Skeletal muscle satellite cell (primary cell): Measurements from ENCODE around the gene CD1D.
"Not testable (repeated sequence)": the region's sequence is repeated elsewhere in the genome, so short reads cannot be mapped to it uniquely, and the experiment has no call there.

Source experiments
- H3K27me3 ChIP-seq: 2 replicates; pipeline ENCODE4 v1.7.0; 2013; ENCODE audit warnings: low read length; ENCODE audit not compliant: control insufficient read depth, insufficient read depth
- H3K36me3 ChIP-seq: 2 replicates; pipeline ENCODE4 v1.7.0; 2013; ENCODE audit warnings: mild to moderate bottlenecking, control low read depth, low read length; ENCODE audit not compliant: insufficient read depth
- H3K4me1 ChIP-seq: 2 replicates; pipeline ENCODE4 v1.7.0; 2013; ENCODE audit warnings: low read length; ENCODE audit not compliant: control insufficient read depth, insufficient read depth
- H3K4me2 ChIP-seq: 2 replicates; pipeline ENCODE4 v1.7.0; 2013; ENCODE audit warnings: mild to moderate bottlenecking, low read length
- H3K4me3 ChIP-seq: 2 replicates; pipeline ENCODE4 v1.7.0; 2013; ENCODE audit warnings: low read length
- H3K9ac ChIP-seq: 2 replicates; pipeline ENCODE4 v1.7.0; 2013; ENCODE audit warnings: mild to moderate bottlenecking, low read depth, low read length, moderate library complexity
- H3K9me3 ChIP-seq: replicated peaks from 2 replicates; pipeline ENCODE4 v1.7.0; 2013; ENCODE audit warnings: mild to moderate bottlenecking, control low read depth, low read length

The CD1D gene

GRCh38 chr1:158150523-158150922 is 30.2 kb upstream of the CD1D start:
- Histone ChIP-seq H3K4me1 (peaks cover 11% of the 10 kb centered on the region), H3K27me3 (no peaks in the 10 kb centered on the region), H3K4me3 (no peak overlapping the region), H3K36me3 (no peaks in the 10 kb centered on the region), H3K4me2 (peak overlapping the region; percentile 89), H3K9me3 (no peaks in the 10 kb centered on the region), H3K9ac (no peak overlapping the region)

GRCh38 chr1:158153179-158153578 is 27.5 kb upstream of the CD1D start:
- Histone ChIP-seq H3K9me3 (no peaks in the 10 kb centered on the region), H3K4me1 (peaks cover 11% of the 10 kb centered on the region), H3K4me2 (no peak overlapping the region), H3K27me3 (peaks cover 3% of the 10 kb centered on the region), H3K4me3 (no peak overlapping the region), H3K9ac (no peak overlapping the region), H3K36me3 (no peaks in the 10 kb centered on the region)

- peaks cover 3% of the 10 kb centered on the region for H3K27me3 ChIP-seq
- H3K4me3 ChIP-seq = no peak overlapping the region
- no peak overlapping the region for H3K9ac ChIP-seq
- peaks cover 11% of the 10 kb centered on the region for H3K4me1 ChIP-seq
- no peaks in the 10 kb centered on the region for H3K9me3 ChIP-seq
- no peaks in the 10 kb centered on the region for H3K36me3 ChIP-seq
- H3K4me2 ChIP-seq = no peak overlapping the region
Observed at GRCh38 chr1:158153746-158154444, 26.8 kb upstream of the CD1D start.

- Histone ChIP-seq H3K36me3 (no peaks in the 10 kb centered on the region), H3K9ac (no peak overlapping the region), H3K4me2 (no peak overlapping the region), H3K27me3 (peaks cover 3% of the 10 kb centered on the region), H3K4me1 (peaks cover 5% of the 10 kb centered on the region), H3K9me3 (no peaks in the 10 kb centered on the region), H3K4me3 (no peak overlapping the region)
Observed at GRCh38 chr1:158154501-158154900, 26.2 kb upstream of the CD1D start.

GRCh38 chr1:158155673-158156072 is 25.0 kb upstream of the CD1D start:
- H3K4me3 ChIP-seq = no peak overlapping the region
- no peak overlapping the region for H3K4me2 ChIP-seq
- H3K27me3 ChIP-seq = peaks cover 7% of the 10 kb centered on the region
- H3K9me3 ChIP-seq = no peaks in the 10 kb centered on the region
- H3K36me3 ChIP-seq = no peaks in the 10 kb centered on the region
- H3K4me1 ChIP-seq = no peaks in the 10 kb centered on the region
- H3K9ac ChIP-seq = no peak overlapping the region

GRCh38 chr1:158159597-158159996 is 21.1 kb upstream of the CD1D start:
- no peak overlapping the region for H3K4me3 ChIP-seq
- H3K4me2 ChIP-seq = no peak overlapping the region
- H3K4me1 ChIP-seq = no peaks in the 10 kb centered on the region
- H3K36me3 ChIP-seq = no peaks in the 10 kb centered on the region
- H3K9ac ChIP-seq = no peak overlapping the region
- H3K27me3 ChIP-seq = peaks cover 22% of the 10 kb centered on the region
- no peaks in the 10 kb centered on the region for H3K9me3 ChIP-seq

GRCh38 chr1:158161446-158161845 is 19.2 kb upstream of the CD1D start:
- Histone ChIP-seq H3K9me3 (no peaks in the 10 kb centered on the region), H3K4me2 (no peak overlapping the region), H3K27me3 (peaks cover 26% of the 10 kb centered on the region), H3K36me3 (no peaks in the 10 kb centered on the region), H3K9ac (no peak overlapping the region), H3K4me3 (no peak overlapping the region), H3K4me1 (no peaks in the 10 kb centered on the region)

- Histone ChIP-seq H3K27me3 (peaks cover 26% of the 10 kb centered on the region), H3K4me2 (no peak overlapping the region), H3K4me3 (no peak overlapping the region), H3K4me1 (no peaks in the 10 kb centered on the region), H3K36me3 (no peaks in the 10 kb centered on the region), H3K9ac (no peak overlapping the region), H3K9me3 (no peaks in the 10 kb centered on the region)
Observed at GRCh38 chr1:158163000-158163947, 17.4 kb upstream of the CD1D start.

GRCh38 chr1:158169105-158169504 is 11.6 kb upstream of the CD1D start:
- Histone ChIP-seq H3K4me3 (no peak overlapping the region), H3K9ac (no peak overlapping the region), H3K36me3 (no peaks in the 10 kb centered on the region)

GRCh38 chr1:158175915-158176314 is 4.8 kb upstream of the CD1D start:
- not testable (repeated sequence) for H3K4me2 ChIP-seq, H3K9ac ChIP-seq, H3K36me3 ChIP-seq, H3K9me3 ChIP-seq, H3K4me3 ChIP-seq
- peaks cover 59% of the 10 kb centered on the region for H3K27me3 ChIP-seq
- H3K4me1 ChIP-seq = peaks cover 10% of the 10 kb centered on the region

More at GRCh38 chr1:158169105-158169504, 11.6 kb upstream of the CD1D start:
- Histone ChIP-seq H3K9me3 (no peaks in the 10 kb centered on the region), H3K27me3 (peaks cover 28% of the 10 kb centered on the region), H3K4me2 (no peak overlapping the region), H3K4me1 (no peaks in the 10 kb centered on the region)

GRCh38 chr1:158176399-158176798 is 4.3 kb upstream of the CD1D start:
- Histone ChIP-seq H3K4me1 (peaks cover 12% of the 10 kb centered on the region), H3K36me3 (no peaks in the 10 kb centered on the region), H3K9ac (no peak overlapping the region), H3K27me3 (peaks cover 61% of the 10 kb centered on the region), H3K9me3 (no peaks in the 10 kb centered on the region), H3K4me3 (no peak overlapping the region), H3K4me2 (no peak overlapping the region)
